Measurements from ENCODE around the gene ACOT13.
"Not testable (repeated sequence)": the region's sequence is repeated elsewhere in the genome, so short reads cannot be mapped to it uniquely, and the experiment has no call there.

DNA sequence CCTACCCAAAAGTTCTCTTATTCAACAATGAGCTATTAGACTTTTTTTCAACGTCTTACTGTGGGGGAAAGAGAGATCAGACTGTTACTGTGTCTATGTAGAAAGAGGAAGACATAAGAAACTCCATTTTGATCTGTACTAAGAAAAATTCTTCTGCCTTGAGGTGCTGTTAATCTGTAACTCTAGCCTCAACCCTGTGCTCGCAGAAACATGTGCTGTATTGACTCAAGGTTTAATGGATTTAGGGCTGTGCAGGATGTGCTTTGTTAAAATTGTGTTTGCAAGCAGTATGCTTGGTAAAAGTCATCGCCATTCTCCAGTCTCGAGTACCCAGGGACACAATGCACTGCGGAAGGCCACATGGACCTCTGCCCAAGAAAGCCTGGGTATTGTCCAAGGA, 5.1 kb upstream of the ACOT13 start:
- TF ChIP-seq, protein P1, sequence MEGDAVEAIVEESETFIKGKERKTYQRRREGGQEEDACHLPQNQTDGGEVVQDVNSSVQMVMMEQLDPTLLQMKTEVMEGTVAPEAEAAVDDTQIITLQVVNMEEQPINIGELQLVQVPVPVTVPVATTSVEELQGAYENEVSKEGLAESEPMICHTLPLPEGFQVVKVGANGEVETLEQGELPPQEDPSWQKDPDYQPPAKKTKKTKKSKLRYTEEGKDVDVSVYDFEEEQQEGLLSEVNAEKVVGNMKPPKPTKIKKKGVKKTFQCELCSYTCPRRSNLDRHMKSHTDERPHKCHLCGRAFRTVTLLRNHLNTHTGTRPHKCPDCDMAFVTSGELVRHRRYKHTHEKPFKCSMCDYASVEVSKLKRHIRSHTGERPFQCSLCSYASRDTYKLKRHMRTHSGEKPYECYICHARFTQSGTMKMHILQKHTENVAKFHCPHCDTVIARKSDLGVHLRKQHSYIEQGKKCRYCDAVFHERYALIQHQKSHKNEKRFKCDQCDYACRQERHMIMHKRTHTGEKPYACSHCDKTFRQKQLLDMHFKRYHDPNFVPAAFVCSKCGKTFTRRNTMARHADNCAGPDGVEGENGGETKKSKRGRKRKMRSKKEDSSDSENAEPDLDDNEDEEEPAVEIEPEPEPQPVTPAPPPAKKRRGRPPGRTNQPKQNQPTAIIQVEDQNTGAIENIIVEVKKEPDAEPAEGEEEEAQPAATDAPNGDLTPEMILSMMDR (IDR thresholded peaks at IDR 0.05; ENCODE audit: low read depth, low read length), result not testable (repeated sequence)
- TF ChIP-seq EZH2phosphoT487 (IDR thresholded peaks at IDR 0.05; ENCODE audit: low read depth), result not testable (repeated sequence)
